Neural cell (in vitro differentiated cells): ENCODE measurements around the gene GSG1L. TPM values are rescaled to one million over a fixed set of nuclear protein-coding genes. Genes with fewer than 3 reads are reported as not detected.

Source experiments
- H2AFZ ChIP-seq: fragments of 200-600, 300-800 bp; sonication (generic), shearing (Covaris generic); 2 replicates; pipeline ENCODE4 v1.6.0; 2014; ENCODE audit warnings: low read depth, mild to moderate bottlenecking, antibody characterized with exemption, low read length, moderate library complexity
- H3F3A ChIP-seq: fragments of 200-600 bp; shearing (Covaris generic); 2 replicates; pipeline ENCODE4 v1.6.1; 2016; ENCODE audit warnings: mild to moderate bottlenecking, moderate library complexity, mixed read lengths, antibody characterized with exemption, low read length; ENCODE audit not compliant: insufficient read depth, poor library complexity, severe bottlenecking
- H3K27ac ChIP-seq: fragments of 200-600, 300-800 bp; sonication (generic), shearing (Covaris generic); 2 replicates; pipeline ENCODE4 v1.5.1; 2014; ENCODE audit warnings: mild to moderate bottlenecking, low read length, moderate library complexity
- H3K27me3 ChIP-seq: fragments of 300-800, 200-600 bp; sonication (generic), shearing (Covaris generic); 2 replicates; pipeline ENCODE4 v1.6.0; 2014; ENCODE audit warnings: mild to moderate bottlenecking, low read depth, low read length, moderate library complexity; ENCODE audit not compliant: insufficient read depth
- H3K36me3 ChIP-seq: fragments of 300-800, 200-600 bp; sonication (generic), shearing (Covaris generic); 2 replicates; pipeline ENCODE4 v1.5.1; 2014; ENCODE audit warnings: mild to moderate bottlenecking, antibody characterized with exemption, low read length, moderate library complexity; ENCODE audit not compliant: insufficient read depth
- H3K4me2 ChIP-seq: fragments of 300-800, 200-600 bp; sonication (generic), shearing (Covaris generic); 2 replicates; pipeline ENCODE4 v1.6.0; 2014; ENCODE audit warnings: mild to moderate bottlenecking, low read length
- H3K4me3 ChIP-seq: fragments of 300-800, 200-600 bp; sonication (generic), shearing (Covaris generic); 2 replicates; pipeline ENCODE4 v1.5.1; 2014; ENCODE audit warnings: mild to moderate bottlenecking, low read length, moderate library complexity
- H3K79me2 ChIP-seq: fragments of 200-600 bp; shearing (Covaris generic); replicated peaks from 2 replicates; pipeline ENCODE4 v1.6.0; 2014; ENCODE audit warnings: mild to moderate bottlenecking, low read length, moderate library complexity; ENCODE audit not compliant: insufficient read depth
- H3K9ac ChIP-seq: fragments of 300-800, 200-600 bp; sonication (generic), shearing (Covaris generic); 2 replicates; pipeline ENCODE4 v1.6.1; 2016; ENCODE audit warnings: mild to moderate bottlenecking, low read length, mixed read lengths
- H3K9me2 ChIP-seq: fragments of 200-600 bp; shearing (Covaris generic); 2 replicates; pipeline ENCODE4 v1.6.1; 2016; ENCODE audit warnings: mild to moderate bottlenecking, low read length, mixed read lengths; ENCODE audit not compliant: insufficient read depth
- H3K9me3 ChIP-seq: fragments of 200-600, 300-800 bp; sonication (generic), shearing (Covaris generic); 2 replicates; pipeline ENCODE4 v1.6.1; 2016; ENCODE audit warnings: mild to moderate bottlenecking, mixed run types, low read length, moderate library complexity, mixed read lengths
- H4K20me1 ChIP-seq: fragments of 200-600 bp; shearing (Covaris generic); 2 replicates; pipeline ENCODE4 v1.6.1; 2016; ENCODE audit warnings: mild to moderate bottlenecking, mixed run types; ENCODE audit not compliant: insufficient read depth
- EP300 ChIP-seq: fragments of 450-650 bp; conservative IDR thresholded peaks from 2 replicates; pipeline ENCODE4 v1.6.1; 2014; ENCODE audit warnings: antibody characterized with exemption, mild to moderate bottlenecking, moderate library complexity; ENCODE audit not compliant: poor library complexity, severe bottlenecking
- EZH2 ChIP-seq: fragments of 200-600, 300-800 bp; shearing (Covaris generic), sonication (generic); IDR thresholded peaks from 2 replicates; pipeline ENCODE4 v1.6.1; 2014; ENCODE audit warnings: antibody characterized with exemption, low read length, borderline replicate concordance, mild to moderate bottlenecking; ENCODE audit not compliant: insufficient read depth, poor library complexity, severe bottlenecking
- MXI1 ChIP-seq: fragments of 450-650 bp; conservative IDR thresholded peaks from 2 replicates; pipeline ENCODE4 v1.6.1; 2014; ENCODE audit warnings: antibody characterized with exemption, mild to moderate bottlenecking; ENCODE audit not compliant: poor library complexity, severe bottlenecking
- POLR2AphosphoS5 ChIP-seq: IDR thresholded peaks from 2 replicates; pipeline ENCODE4 v1.6.1; 2012
- RAD21 ChIP-seq: fragments of 450-650 bp; conservative IDR thresholded peaks from 2 replicates; pipeline ENCODE4 v1.6.1; 2014; ENCODE audit warnings: antibody characterized with exemption, mild to moderate bottlenecking, moderate library complexity
- SMC3 ChIP-seq: fragments of 450-650 bp; conservative IDR thresholded peaks from 2 replicates; pipeline ENCODE4 v1.6.1; 2014; ENCODE audit warnings: antibody characterized with exemption, mild to moderate bottlenecking, moderate library complexity; ENCODE audit not compliant: poor library complexity
- TAF1 ChIP-seq: IDR thresholded peaks from 2 replicates; pipeline ENCODE4 v1.6.1; 2012; ENCODE audit warnings: low read depth
- polyA plus RNA-seq: library from polyadenylated mRNA; depleted of rRNA; stranded (reverse); fragments of >200 nt; gene quantifications from 2 replicates; pipeline ENCODE4 v1.2.3, GENCODE V29; 2014
- TF ChIP-seq, protein P1 (sequence below): IDR thresholded peaks from 2 replicates; pipeline ENCODE4 v1.6.1; 2012; ENCODE audit warnings: borderline replicate concordance
- TF ChIP-seq, protein P2 (sequence below): fragments of 450-650 bp; IDR thresholded peaks from 2 replicates; pipeline ENCODE4 v1.5.1; 2014; ENCODE audit warnings: antibody characterized with exemption, mild to moderate bottlenecking, moderate library complexity; ENCODE audit not compliant: poor library complexity, severe bottlenecking

The GSG1L gene
- polyA plus RNA-seq, 1 donor from 2014 or later, result 0.85 TPM

DNA sequence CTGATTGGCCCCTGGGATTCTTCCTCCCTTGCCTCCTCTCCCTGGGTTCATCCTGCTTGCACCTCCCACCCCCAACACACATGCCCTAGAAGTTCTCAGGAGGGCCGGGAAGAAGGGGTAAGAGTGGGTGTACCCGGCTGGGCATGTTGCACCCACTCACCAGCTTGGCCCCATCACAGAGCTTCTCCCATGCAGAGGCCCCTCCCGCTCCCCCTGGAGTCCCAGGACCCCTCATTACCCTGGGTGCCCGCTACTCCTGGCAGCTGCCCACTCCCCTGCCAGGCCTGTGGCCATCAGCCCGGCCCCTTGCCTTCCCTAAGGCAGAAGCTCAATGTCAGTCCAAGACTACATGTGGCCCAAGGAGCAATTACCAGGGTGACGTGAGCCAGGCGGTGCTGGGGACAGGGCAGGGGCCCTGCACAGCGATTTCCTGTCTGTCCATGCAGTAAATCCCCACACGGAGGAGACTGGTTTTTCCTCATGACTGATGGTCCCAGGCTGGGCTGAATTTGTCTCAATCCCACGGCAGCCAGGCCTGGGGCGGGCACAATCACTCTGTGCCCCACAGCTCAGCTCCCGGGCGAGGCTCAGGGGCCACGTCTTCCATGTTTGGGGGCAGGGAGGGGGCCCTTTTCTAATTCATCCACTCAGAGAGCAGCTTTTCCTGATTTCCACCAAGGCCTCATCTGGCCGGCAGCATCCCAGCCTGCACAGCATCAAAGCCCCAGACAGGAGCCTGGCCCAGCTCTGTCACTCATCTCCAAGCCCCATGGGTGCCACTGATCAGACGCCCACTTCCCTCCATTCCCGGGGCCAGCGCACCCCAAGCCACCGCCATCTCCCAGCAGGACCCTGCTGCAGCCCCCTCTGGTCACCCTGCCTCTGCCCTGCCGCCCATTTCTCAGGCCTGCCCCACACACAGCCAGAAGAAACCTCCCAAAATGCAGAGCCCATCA is 278.9 kb downstream of the GSG1L start:
- Histone ChIP-seq H3K27me3 (no peaks in the 10 kb centered on the region), H3K4me2 (no peak overlapping the region), H3K9ac (no peak overlapping the region), H3K36me3 (no peaks in the 10 kb centered on the region), H4K20me1 (no peaks in the 10 kb centered on the region), H3K27ac (no peak overlapping the region), H3K4me3 (no peak overlapping the region), H3K9me3 (no peaks in the 10 kb centered on the region), H3F3A (no peaks in the 10 kb centered on the region), H3K9me2 (no peaks in the 10 kb centered on the region), H3K79me2 (no peaks in the 10 kb centered on the region), H2AFZ (no peak overlapping the region)
- TF ChIP-seq, protein P1, sequence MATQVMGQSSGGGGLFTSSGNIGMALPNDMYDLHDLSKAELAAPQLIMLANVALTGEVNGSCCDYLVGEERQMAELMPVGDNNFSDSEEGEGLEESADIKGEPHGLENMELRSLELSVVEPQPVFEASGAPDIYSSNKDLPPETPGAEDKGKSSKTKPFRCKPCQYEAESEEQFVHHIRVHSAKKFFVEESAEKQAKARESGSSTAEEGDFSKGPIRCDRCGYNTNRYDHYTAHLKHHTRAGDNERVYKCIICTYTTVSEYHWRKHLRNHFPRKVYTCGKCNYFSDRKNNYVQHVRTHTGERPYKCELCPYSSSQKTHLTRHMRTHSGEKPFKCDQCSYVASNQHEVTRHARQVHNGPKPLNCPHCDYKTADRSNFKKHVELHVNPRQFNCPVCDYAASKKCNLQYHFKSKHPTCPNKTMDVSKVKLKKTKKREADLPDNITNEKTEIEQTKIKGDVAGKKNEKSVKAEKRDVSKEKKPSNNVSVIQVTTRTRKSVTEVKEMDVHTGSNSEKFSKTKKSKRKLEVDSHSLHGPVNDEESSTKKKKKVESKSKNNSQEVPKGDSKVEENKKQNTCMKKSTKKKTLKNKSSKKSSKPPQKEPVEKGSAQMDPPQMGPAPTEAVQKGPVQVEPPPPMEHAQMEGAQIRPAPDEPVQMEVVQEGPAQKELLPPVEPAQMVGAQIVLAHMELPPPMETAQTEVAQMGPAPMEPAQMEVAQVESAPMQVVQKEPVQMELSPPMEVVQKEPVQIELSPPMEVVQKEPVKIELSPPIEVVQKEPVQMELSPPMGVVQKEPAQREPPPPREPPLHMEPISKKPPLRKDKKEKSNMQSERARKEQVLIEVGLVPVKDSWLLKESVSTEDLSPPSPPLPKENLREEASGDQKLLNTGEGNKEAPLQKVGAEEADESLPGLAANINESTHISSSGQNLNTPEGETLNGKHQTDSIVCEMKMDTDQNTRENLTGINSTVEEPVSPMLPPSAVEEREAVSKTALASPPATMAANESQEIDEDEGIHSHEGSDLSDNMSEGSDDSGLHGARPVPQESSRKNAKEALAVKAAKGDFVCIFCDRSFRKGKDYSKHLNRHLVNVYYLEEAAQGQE, result no peak
- TF ChIP-seq SMC3, result no peak
- no peak for TF ChIP-seq EP300
- no peak for TF ChIP-seq RAD21
- TF ChIP-seq POLR2AphosphoS5, result no peak
- TF ChIP-seq MXI1, result no peak
- TF ChIP-seq, protein P2, sequence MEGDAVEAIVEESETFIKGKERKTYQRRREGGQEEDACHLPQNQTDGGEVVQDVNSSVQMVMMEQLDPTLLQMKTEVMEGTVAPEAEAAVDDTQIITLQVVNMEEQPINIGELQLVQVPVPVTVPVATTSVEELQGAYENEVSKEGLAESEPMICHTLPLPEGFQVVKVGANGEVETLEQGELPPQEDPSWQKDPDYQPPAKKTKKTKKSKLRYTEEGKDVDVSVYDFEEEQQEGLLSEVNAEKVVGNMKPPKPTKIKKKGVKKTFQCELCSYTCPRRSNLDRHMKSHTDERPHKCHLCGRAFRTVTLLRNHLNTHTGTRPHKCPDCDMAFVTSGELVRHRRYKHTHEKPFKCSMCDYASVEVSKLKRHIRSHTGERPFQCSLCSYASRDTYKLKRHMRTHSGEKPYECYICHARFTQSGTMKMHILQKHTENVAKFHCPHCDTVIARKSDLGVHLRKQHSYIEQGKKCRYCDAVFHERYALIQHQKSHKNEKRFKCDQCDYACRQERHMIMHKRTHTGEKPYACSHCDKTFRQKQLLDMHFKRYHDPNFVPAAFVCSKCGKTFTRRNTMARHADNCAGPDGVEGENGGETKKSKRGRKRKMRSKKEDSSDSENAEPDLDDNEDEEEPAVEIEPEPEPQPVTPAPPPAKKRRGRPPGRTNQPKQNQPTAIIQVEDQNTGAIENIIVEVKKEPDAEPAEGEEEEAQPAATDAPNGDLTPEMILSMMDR, result no peak
- TF ChIP-seq TAF1, result no peak
- TF ChIP-seq EZH2, result no peak

DNA sequence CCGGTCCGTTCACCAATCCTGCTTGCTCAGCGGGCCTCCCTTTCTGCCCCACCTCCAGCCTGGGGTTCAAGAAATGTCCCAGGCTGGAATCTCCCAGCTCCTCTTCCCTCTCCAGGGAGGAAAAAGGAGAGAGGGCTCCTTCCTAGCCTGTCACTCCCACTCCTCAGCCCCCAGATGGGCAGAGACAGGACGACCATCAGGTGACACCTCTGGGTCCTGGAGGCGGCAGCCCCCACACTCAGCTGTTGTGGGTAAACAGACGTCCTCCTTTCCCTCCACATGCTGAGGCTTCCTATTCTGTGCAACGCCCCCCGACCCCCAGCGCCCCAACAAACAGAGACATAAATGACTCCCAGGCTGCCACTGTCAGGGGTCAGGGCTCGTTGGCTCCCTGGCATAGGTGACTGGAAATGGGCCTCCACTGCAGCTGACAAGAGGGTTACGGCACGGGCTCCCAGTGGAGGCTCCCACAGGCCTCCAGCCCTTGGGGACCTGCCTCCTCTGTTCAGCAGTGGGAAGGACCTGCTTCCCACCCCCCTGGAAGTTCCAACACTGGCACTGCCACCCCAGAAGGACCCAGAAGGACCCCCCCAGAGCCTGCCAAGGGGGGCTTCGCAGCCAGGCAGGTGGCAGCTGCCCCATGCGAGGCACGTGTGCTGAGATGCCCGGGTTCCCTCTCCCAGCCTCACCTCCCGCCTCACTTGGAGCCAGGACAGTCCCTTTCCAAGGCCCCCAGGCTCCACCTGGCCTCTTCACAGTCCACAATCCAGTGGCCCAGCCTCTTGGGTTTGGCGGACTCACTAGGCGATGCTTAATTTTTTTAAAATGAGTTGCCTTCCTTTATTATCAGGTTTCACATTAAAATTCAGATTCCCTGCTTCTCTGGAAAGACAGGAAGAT is 281.3 kb downstream of the GSG1L start:
- Histone ChIP-seq H3K27me3 (no peaks in the 10 kb centered on the region), H2AFZ (no peak overlapping the region), H4K20me1 (no peaks in the 10 kb centered on the region), H3K9me3 (no peaks in the 10 kb centered on the region), H3K36me3 (no peaks in the 10 kb centered on the region), H3K4me3 (no peak overlapping the region), H3K79me2 (no peaks in the 10 kb centered on the region), H3K4me2 (no peak overlapping the region), H3K27ac (no peak overlapping the region), H3K9ac (no peak overlapping the region), H3K9me2 (no peaks in the 10 kb centered on the region), H3F3A (no peaks in the 10 kb centered on the region)
- TF ChIP-seq RAD21, result no peak
